GM18870 (cell line): ENCODE data around the gene RBBP7.

Experiments used
- ATAC-seq: cut with Tn5 transposase; IDR thresholded peaks from one replicate; pipeline ENCODE4 v1.9.1; 2021; ENCODE audit warnings: moderate library complexity; ENCODE audit not compliant: unreplicated experiment

RBBP7 gene

DNA sequence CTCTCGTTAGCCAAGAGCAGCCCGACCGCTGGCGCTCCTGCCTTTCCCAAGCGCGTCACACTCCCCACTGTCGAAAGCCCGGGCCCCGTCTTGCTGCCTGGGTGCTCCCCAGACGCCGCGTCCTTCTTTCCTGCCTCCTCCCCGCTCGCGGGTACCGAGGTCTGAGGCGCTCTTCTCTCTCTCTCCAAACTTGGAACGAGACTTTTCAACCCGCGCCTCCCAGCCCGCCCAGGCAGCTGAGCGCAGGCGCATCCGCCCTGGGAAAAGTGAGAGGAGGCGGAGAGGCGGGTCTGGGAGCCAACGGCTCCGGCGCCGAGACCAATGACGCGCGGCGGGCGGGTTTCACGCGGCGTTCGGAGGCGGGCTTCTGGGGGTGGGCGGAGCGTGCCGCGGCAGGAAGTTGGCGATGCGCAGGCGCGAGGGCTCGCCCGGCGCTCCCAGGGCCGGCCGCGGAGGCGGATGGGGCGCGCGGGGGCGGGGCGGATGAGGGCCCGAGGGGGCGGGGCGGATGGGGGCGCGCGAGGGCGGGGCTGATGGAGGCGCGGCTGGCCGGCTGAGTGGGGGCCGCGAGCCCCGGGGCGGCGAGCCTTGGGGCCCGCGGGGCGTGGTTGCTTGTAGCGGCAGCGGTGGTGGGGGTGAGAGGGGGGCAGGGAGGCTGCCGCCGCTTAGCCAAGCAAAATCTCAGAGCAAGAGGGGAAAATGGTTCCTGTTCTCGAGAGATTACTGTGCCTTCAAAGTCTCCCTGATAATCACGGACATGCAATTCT is at the start of gene RBBP7:
TSS of gene RBBP7 (minus strand) at position 268 of the 767 bp plus-strand sequence. CDS start 309 bp downstream, outside the sequence.
- peak; percentile 63 for ATAC-seq

DNA sequence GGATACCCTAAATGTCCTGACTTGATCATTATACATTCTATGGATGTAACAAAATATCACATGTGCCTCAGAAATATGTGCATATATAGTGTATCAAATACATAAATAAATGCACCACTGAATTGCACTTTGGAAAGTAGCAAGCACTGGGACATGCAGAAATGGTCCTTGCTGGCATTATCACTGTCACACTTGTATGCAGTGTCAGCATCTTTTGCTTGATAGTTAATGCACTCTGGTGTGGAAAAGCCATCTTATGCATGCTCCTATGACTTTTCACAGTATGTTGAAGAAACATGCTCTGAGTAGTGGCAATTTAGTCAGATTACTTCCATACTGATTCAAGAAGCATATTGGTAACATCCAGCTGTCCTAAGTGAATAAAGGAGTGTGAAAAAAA is 48.8 kb upstream of the RBBP7 start:
- ATAC-seq = no peak

DNA sequence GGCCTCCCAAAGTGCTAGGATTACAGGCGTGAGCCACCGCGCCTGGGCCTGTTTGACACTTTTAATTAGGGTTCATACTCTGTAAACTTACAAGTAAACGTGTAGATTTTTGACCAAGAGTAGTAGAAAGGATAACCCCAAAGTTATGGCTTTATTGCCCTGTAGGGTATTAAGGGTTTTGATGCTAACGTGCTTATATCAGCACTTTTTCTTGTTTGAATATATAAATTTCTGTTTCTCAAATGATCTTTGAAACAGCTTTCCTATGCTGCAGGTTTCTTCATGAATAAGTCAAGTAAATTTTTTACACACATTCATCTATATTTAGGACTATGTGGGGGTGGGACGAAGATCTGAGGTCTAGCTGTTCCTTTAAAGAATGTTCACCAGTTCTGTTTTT is 47.0 kb upstream of the RBBP7 start:
- no peak for ATAC-seq

DNA sequence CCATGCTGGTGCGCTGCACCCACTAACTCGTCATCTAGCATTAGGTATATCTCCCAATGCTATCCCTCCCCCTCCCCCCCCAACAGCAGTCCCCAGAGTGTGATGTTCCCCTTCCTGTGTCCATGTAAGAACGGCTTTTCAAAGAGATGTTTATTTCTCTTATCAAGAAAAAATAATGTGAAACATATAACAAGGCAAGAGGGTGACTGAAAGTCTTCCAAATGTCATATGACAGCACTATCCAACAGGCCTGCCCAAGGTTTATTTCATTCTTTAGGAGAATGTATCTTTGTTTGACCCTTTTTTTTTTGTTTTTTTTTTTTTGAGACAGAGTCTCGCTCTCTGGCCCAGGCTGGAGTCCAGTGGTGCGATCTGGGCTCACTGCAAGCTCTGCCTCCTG is 46.4 kb upstream of the RBBP7 start:
- no peak for ATAC-seq

DNA sequence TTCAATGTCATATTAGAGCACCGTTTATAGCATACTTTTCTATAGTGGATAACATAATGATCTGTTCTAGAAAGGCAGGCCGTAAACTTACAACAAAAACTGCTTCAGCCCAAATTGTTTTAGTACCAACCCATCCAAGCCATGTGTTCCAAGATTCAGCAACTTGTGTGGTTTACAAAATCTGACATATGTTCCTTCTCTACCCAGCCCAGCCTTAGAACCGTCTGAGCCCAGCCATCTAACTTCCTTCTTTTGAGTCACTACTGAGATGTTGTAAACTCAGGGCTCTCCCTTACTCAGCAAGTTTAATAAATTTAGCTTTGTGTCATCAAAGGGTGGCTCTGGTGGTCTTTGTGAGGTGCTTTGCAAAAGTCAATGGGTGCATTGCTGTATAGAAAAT is 43.9 kb upstream of the RBBP7 start:
- ATAC-seq = no peak

GRCh38 chrX:16910376-16910775 is 40.2 kb upstream of the RBBP7 start:
- ATAC-seq = no peak

DNA sequence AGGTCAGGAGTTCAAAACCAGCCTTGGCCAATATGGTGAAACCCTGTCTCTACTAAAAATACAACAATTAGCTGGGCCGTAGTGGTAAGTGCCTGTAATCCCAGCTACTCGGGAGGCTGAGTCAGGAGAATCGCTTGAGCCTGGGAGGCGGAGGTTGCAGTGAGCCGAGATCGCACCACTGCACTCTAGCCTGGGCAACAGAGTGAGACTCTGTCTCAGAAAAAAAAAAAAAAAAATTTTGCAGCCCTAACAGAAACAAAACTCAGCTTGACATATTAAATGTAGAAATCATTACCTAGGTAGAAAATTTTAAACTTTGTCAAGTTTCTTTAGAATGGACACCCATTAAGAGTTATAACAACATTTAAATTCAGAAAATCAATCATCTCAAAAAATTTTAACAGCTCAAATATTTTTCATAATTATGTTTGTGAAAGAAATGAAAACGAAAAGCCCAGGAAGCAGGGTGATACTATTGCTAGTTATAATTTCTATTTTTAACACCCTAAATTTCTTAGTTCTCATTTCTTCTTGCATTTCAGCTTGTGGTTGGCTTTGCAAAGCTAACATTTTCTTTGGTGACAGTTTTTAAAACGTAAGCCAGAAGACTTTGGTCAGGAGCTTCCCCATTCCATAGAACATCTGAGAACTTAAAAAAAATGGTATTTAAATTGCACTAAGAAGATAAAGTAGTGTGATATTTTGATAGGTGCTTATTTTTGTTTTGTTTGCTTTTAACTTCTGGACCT is 33.3 kb upstream of the RBBP7 start:
- ATAC-seq = no peak

DNA sequence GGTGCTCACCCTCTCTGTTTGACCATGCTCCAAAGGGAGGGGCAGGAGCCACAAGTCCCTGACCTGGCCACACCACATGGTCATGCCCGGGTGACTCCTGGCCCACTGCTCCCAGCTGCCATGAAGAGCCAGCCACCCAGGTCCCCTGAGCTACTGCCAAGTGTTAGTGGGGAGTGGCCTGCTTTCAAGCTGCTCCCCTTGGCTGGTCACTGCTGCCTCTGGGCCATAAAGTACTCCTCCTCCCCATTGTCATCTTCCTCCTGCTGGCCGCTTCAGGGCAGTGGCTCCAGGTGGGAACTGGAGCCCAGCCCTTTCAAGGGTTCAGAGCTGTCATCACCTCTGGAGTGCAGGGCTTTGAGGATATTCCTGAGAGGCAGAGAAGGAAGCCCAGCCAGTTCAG is 27.3 kb upstream of the RBBP7 start:
- ATAC-seq = no peak

- ATAC-seq = peak; percentile 69
Observed at GRCh38 chrX:16892504-16893362, 22.6 kb upstream of the RBBP7 start.

- ATAC-seq = no peak
Observed at GRCh38 chrX:16885628-16886027, 15.5 kb upstream of the RBBP7 start.

- no peak for ATAC-seq
Observed at GRCh38 chrX:16883487-16883804, 13.3 kb upstream of the RBBP7 start.

- ATAC-seq = peak; percentile 65
Observed at GRCh38 chrX:16882702-16883486, 12.7 kb upstream of the RBBP7 start.

- no peak for ATAC-seq
Observed at GRCh38 chrX:16882169-16882568, 12.0 kb upstream of the RBBP7 start.

DNA sequence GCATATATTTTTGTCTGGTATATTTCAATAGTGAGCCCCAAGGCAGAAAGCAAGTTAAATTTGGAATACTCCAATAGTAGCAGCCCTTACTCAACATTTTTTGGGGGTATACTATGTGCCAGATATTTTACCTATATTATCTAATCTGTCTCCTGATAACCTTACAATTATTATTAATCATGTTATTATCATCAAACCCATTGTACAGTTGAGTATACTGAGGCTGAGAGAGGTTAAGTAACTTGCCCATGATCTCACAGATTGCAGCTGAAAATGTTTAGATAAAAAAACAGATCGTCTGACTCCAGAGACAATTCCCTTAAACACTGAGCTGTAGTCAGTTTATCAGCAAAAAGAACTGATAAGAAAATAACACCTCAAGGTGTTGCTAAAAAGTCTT is 6.5 kb upstream of the RBBP7 start:
- no peak for ATAC-seq

DNA sequence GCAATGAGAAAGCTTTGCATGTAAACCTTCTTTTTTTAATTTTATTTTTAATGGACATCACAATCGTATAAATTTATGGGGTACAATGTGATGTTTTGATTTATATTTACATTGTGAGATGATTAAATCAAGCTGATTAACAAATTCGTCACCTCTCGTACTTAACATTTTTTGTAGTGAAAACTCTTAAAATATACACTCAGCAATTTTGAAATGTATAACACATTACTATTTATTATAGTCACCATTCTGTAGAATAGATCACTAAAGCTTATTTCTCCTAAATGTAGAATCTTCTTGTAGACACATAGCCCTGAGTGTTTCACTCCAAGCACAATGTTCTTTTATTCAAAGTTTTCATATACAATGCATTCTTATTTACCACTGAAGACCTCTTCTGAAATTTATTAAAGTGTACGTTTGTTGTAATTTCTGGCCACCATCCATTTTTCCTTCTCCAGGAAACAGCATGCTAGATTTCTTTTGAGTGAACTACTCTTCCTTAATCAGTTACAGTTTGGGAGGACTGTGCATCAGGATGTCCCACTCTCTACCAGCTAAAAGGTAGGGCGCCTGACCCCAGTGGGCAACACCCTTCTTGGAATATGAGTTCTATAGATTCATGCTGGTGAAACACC is 4.4 kb upstream of the RBBP7 start:
- ATAC-seq = no peak

GRCh38 chrX:16873106-16873505 is 2.9 kb upstream of the RBBP7 start:
- no peak for ATAC-seq

DNA sequence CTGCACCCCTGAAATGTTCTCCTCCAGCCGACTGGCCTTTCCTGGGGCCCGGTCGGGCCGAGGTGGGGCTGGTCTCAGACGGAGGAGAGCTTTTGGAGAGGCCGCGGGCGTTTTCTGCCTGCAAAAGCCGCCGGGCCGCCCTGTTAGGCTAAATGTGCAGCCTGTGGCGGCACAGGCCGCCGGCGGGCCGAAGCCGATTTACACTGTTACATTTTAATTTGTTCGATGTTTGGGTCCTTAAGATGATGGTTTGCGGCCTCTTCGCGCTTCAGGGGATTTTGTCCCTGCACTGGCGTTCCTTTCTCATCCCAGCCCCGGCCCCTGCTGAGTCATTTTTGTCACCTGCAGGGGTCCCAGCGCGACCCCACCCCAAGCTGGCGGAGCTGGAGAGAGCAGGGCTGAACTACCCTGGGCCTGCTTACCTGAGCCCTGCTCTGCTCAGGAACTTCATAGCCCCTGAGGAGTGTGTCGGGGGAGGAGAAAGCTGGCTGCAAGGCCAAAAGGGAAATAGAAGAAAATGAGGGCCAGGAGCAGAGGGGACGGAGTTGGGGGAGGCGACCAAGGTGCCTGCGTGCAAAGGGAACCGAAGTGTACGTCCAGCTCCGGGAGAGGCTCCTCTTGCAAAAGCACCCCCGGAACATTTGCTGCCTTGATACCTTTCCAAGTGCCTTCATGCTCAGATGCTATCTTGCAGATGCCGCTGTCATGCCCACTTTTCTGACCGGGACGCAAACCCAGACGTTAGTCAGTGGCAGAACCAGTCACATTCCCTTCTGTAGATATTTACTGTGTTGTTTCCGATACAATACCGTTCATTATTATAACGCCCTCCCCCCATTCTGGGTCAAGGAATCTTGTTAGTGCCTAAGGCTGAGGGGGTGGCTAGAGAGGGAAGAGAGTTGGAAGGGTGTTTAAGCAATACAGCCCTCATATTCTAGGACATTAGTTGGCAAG is 977 bp upstream of the RBBP7 start:
- ATAC-seq = no peak

- peak; percentile 21 for ATAC-seq
Observed at GRCh38 chrX:16869393-16870094, 618 bp downstream of the RBBP7 start.

- ATAC-seq = no peak
Observed at GRCh38 chrX:16868920-16869319, 1.2 kb downstream of the RBBP7 start.
